Measurements from ENCODE around the gene EID2.

Gene EID2, protein sequence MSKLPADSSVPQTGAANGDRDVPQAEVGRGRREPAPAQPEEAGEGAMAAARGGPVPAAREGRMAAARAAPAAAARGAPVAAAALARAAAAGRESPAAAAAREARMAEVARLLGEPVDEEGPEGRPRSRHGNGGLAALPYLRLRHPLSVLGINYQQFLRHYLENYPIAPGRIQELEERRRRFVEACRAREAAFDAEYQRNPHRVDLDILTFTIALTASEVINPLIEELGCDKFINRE

GRCh38 chr19:39539518-39540332 is at the start of gene EID2:
EID2 (minus strand) TSS chr19:39540161; CDS start chr19:39540079, 82 bp downstream.
- Histone ChIP-seq H3K27ac (ENCODE audit: low read depth, low read length) (no peak within 1 kb of the TSS), H3K4me2 (ENCODE audit: low read length) (peak within 1 kb of the TSS; percentile 89)

DNA sequence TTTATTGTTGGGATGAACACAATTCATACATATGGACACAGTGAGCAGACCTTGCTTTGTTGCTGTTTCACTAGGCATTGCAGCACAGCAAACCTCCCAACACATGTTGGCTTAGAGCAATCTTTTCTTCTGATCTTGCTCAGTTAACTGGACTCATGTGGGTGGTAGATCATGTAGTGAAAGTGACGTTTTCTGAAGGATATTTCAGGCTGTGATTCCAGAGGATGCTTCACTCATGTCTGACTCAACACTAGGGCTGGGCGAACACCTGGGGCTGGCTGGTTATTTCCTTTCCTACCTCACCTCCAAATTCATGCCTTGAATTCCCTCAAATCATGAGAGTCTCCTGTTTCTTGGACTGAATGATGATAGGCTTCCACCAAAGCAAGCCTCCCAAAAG is 48.1 kb upstream of the EID2 start:
- Histone ChIP-seq H3K27me3 (ENCODE audit: control insufficient read depth, low read length) (peaks cover 16% of the 10 kb centered on the region), H3K27ac (ENCODE audit: low read depth, low read length) (no peak overlapping the region), H3K4me2 (ENCODE audit: low read length) (no peak overlapping the region), H3K4me1 (ENCODE audit: control insufficient read depth, low read length) (no peaks in the 10 kb centered on the region), H4K20me1 (ENCODE audit: control insufficient read depth, insufficient read depth, low read depth, low read length) (no peaks in the 10 kb centered on the region), H3K36me3 (ENCODE audit: control insufficient read depth, low read length) (no peaks in the 10 kb centered on the region), H3K4me3 (ENCODE audit: low read length) (no peak overlapping the region), H3K9me3 (ENCODE audit: control insufficient read depth, insufficient read depth, low read length) (no peaks in the 10 kb centered on the region), H3K79me2 (ENCODE audit: control insufficient read depth, low read length) (no peaks in the 10 kb centered on the region), H3K9me2 (replicated peaks; ENCODE audit: control insufficient read depth, low read length) (no peaks in the 10 kb centered on the region), H3F3A (ENCODE audit: control insufficient read depth, insufficient read depth) (no peaks in the 10 kb centered on the region)
- no peak for TF ChIP-seq EZH2phosphoT487 (IDR thresholded peaks at IDR 0.05; ENCODE audit: borderline replicate concordance, low read length)
- TF ChIP-seq, protein P1, sequence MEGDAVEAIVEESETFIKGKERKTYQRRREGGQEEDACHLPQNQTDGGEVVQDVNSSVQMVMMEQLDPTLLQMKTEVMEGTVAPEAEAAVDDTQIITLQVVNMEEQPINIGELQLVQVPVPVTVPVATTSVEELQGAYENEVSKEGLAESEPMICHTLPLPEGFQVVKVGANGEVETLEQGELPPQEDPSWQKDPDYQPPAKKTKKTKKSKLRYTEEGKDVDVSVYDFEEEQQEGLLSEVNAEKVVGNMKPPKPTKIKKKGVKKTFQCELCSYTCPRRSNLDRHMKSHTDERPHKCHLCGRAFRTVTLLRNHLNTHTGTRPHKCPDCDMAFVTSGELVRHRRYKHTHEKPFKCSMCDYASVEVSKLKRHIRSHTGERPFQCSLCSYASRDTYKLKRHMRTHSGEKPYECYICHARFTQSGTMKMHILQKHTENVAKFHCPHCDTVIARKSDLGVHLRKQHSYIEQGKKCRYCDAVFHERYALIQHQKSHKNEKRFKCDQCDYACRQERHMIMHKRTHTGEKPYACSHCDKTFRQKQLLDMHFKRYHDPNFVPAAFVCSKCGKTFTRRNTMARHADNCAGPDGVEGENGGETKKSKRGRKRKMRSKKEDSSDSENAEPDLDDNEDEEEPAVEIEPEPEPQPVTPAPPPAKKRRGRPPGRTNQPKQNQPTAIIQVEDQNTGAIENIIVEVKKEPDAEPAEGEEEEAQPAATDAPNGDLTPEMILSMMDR (IDR thresholded peaks at IDR 0.05; ENCODE audit: low read depth, low read length, poor library complexity, severe bottlenecking): no peak

More at GRCh38 chr19:39539518-39540332, at the start of gene EID2:
- Histone ChIP-seq H3K4me3 (ENCODE audit: low read length) (peak within 1 kb of the TSS; percentile 88), H3K27me3 (ENCODE audit: control insufficient read depth, low read length) (peaks cover 20% of the 10 kb centered on the region), H3K9me3 (ENCODE audit: control insufficient read depth, insufficient read depth, low read length) (no peaks in the 10 kb centered on the region), H3K4me1 (ENCODE audit: control insufficient read depth, low read length) (peaks cover 40% of the 10 kb centered on the region), H3K9me2 (replicated peaks; ENCODE audit: control insufficient read depth, low read length) (no peaks in the 10 kb centered on the region), H4K20me1 (ENCODE audit: control insufficient read depth, insufficient read depth, low read depth, low read length) (no peaks in the 10 kb centered on the region), H3F3A (ENCODE audit: control insufficient read depth, insufficient read depth) (no peaks in the 10 kb centered on the region), H3K36me3 (ENCODE audit: control insufficient read depth, low read length) (no peaks in the 10 kb centered on the region), H3K79me2 (ENCODE audit: control insufficient read depth, low read length) (peaks cover 26% of the 10 kb centered on the region)
- TF ChIP-seq, protein P1 (IDR thresholded peaks at IDR 0.05; ENCODE audit: low read depth, low read length, poor library complexity, severe bottlenecking): peak; percentile 71
- no peak for TF ChIP-seq EZH2phosphoT487 (IDR thresholded peaks at IDR 0.05; ENCODE audit: borderline replicate concordance, low read length)

DNA sequence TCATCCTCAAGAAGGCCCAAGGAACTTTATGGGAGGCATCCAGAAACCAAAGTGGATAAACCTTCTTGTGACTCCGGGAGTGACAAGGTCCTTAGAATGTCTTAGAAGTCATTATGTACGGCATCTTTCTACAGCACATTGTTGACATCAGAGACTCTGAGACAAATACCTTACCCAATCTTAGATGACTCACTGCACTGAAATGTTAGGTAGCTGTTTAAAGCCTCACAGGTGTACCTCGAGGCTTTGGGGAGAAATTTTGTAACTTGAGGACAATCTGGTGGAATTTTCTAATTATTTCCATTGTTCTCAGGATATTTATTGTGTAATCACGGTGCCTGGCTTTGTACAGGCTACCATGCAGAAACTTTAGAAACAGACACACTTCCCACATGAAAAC is 47.5 kb upstream of the EID2 start:
- Histone ChIP-seq H3K4me2 (ENCODE audit: low read length) (no peak overlapping the region), H3F3A (ENCODE audit: control insufficient read depth, insufficient read depth) (no peaks in the 10 kb centered on the region), H3K9me2 (replicated peaks; ENCODE audit: control insufficient read depth, low read length) (no peaks in the 10 kb centered on the region), H3K4me3 (ENCODE audit: low read length) (no peak overlapping the region), H3K27ac (ENCODE audit: low read depth, low read length) (no peak overlapping the region), H3K36me3 (ENCODE audit: control insufficient read depth, low read length) (no peaks in the 10 kb centered on the region), H3K27me3 (ENCODE audit: control insufficient read depth, low read length) (peaks cover 22% of the 10 kb centered on the region), H3K79me2 (ENCODE audit: control insufficient read depth, low read length) (no peaks in the 10 kb centered on the region), H3K4me1 (ENCODE audit: control insufficient read depth, low read length) (no peaks in the 10 kb centered on the region), H4K20me1 (ENCODE audit: control insufficient read depth, insufficient read depth, low read depth, low read length) (no peaks in the 10 kb centered on the region), H3K9me3 (ENCODE audit: control insufficient read depth, insufficient read depth, low read length) (no peaks in the 10 kb centered on the region)
- TF ChIP-seq, protein P1 (IDR thresholded peaks at IDR 0.05; ENCODE audit: low read depth, low read length, poor library complexity, severe bottlenecking): no peak
- TF ChIP-seq EZH2phosphoT487 (IDR thresholded peaks at IDR 0.05; ENCODE audit: borderline replicate concordance, low read length): no peak
